A549 (cell line): Measurements from ENCODE around the gene CFAP73.
A peak's percentile ranks its signal among the peaks of the same experiment; 100 is the strongest.

Experiments used
- EHMT2 ChIP-seq: fragments of 200-600 bp; sonication (generic); IDR thresholded peaks from 2 replicates; pipeline ENCODE4 v1.6.1; 2016; ENCODE audit warnings: antibody characterized with exemption, low read depth, mild to moderate bottlenecking, moderate library complexity
- KDM1A ChIP-seq: fragments of 200-600 bp; sonication (generic); IDR thresholded peaks from 2 replicates; pipeline ENCODE4 v1.6.1; 2016; ENCODE audit warnings: low read depth, mild to moderate bottlenecking
- POLR2A ChIP-seq: IDR thresholded peaks from 2 replicates; pipeline ENCODE4 v1.6.1; 2012; ENCODE audit warnings: mild to moderate bottlenecking, low read length
- TP53 ChIP-seq: fragments of 250-450 bp; sonication (Bioruptor Pico); IDR thresholded peaks from 2 replicates; pipeline ENCODE4 v1.5.0; 2021; ENCODE audit warnings: mild to moderate bottlenecking, moderate library complexity
- TF ChIP-seq, protein P1 (sequence below): fragments of >200 bp; sonication (Bioruptor Twin); formaldehyde crosslinking; IDR thresholded peaks from 3 replicates; pipeline ENCODE4 v1.5.1; 2016

DNA sequence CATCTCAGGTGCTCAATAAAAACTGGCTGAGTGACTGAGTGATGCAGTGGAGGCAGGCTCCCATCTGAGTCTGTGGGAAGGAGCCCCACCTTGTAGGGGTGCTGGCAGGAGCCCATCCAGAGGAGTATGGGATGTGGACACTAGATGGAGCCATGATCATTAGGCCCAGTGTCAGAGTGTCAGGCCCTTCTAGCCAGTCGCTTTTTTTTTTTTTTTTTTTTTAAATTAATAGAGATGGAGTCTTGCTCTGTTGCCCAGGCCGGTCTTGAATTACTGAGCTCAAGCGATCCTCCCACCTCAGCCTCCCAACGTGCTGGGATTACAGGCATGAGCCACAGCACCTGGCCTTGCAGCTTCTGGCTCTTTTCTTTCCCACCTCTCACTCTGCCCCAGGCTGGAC is 47.5 kb downstream of the CFAP73 start:
- TF ChIP-seq TP53 (CRISPR knock-in tag) (no peak), POLR2A (no peak), KDM1A (no peak), EHMT2 (no peak)
- TF ChIP-seq, protein P1, sequence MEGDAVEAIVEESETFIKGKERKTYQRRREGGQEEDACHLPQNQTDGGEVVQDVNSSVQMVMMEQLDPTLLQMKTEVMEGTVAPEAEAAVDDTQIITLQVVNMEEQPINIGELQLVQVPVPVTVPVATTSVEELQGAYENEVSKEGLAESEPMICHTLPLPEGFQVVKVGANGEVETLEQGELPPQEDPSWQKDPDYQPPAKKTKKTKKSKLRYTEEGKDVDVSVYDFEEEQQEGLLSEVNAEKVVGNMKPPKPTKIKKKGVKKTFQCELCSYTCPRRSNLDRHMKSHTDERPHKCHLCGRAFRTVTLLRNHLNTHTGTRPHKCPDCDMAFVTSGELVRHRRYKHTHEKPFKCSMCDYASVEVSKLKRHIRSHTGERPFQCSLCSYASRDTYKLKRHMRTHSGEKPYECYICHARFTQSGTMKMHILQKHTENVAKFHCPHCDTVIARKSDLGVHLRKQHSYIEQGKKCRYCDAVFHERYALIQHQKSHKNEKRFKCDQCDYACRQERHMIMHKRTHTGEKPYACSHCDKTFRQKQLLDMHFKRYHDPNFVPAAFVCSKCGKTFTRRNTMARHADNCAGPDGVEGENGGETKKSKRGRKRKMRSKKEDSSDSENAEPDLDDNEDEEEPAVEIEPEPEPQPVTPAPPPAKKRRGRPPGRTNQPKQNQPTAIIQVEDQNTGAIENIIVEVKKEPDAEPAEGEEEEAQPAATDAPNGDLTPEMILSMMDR: peak; percentile 84
